Adipocyte (in vitro differentiated cells): Measurements from ENCODE around the gene SHBG.

ENCODE experiments used
- DNase-seq: peaks from one replicate; pipeline ENCODE4 v3.0.0-alpha.2; 2015; ENCODE audit warnings: low read depth
- H3K27me3 ChIP-seq: replicated peaks from 2 replicates; pipeline ENCODE4 v1.7.0; 2013; ENCODE audit warnings: mild to moderate bottlenecking, low read length, moderate library complexity; ENCODE audit not compliant: control insufficient read depth, insufficient read depth
- H3K36me3 ChIP-seq: 2 replicates; pipeline ENCODE4 v1.7.0; 2013; ENCODE audit warnings: low read length, mild to moderate bottlenecking, moderate library complexity; ENCODE audit not compliant: control insufficient read depth, insufficient read depth, severe bottlenecking
- H3K4me1 ChIP-seq: 2 replicates; pipeline ENCODE4 v1.7.0; 2013; ENCODE audit warnings: mild to moderate bottlenecking, low read length, moderate library complexity; ENCODE audit not compliant: control insufficient read depth, insufficient read depth
- H3K4me3 ChIP-seq: 2 replicates; pipeline ENCODE4 v1.7.0; 2013; ENCODE audit warnings: mild to moderate bottlenecking, low read length, moderate library complexity
- H3K9ac ChIP-seq: 2 replicates; pipeline ENCODE4 v1.7.0; 2013; ENCODE audit warnings: mild to moderate bottlenecking, low read length, moderate library complexity
- H3K9me3 ChIP-seq: 2 replicates; pipeline ENCODE4 v1.7.0; 2013; ENCODE audit warnings: mild to moderate bottlenecking, low read length, moderate library complexity; ENCODE audit not compliant: control insufficient read depth

SHBG gene

DNA sequence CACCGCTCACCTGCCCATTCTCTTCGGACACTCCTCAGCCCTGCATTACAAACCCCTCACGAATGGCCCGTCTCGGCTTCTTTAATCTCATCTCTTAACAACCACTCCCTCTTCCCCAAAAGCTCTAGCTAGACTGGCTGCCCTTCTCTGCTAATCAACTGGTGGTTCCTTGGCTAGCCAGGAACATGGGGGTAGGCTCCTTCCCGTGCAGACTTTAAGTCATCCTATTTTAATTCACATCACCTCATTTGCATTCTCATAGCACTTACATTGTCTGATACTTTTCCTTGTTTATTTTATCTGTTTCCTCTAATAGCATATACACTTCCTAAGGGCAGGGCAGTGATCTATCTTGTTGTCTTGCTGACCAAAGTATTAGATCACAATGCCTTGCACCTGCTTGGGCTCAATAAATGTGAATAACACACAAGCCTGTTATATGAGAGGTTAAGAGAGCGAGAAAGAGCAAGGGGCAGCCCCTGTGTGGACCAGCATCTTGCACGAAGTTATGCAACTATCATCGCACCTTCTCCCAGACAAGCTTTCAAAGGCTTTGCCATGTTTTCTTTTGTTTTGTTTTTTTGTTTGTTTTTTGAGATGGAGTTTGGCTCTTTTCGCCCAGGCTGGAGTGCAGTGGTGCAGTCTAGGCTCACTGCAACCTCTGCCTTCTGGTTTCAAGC, 47.6 kb downstream of the SHBG start:
- H3K9ac ChIP-seq: no peak overlapping the region
- H3K4me3 ChIP-seq: no peak overlapping the region
- DNase-seq: no peak
- peaks cover 30% of the 10 kb centered on the region for H3K36me3 ChIP-seq
- no peaks in the 10 kb centered on the region for H3K4me1 ChIP-seq
- H3K9me3 ChIP-seq: peaks cover 6% of the 10 kb centered on the region
- no peaks in the 10 kb centered on the region for H3K27me3 ChIP-seq
